IPS-18c (cell line): ENCODE data around the gene PACSIN1.
A peak's percentile ranks its signal among the peaks of the same experiment; 100 is the strongest.

Experiments
- H3K4me3 ChIP-seq: 2 replicates; pipeline ENCODE4 v1.7.0; 2013; ENCODE audit warnings: low read depth, mild to moderate bottlenecking, low read length, moderate library complexity; ENCODE audit not compliant: insufficient read depth
- H3K9me3 ChIP-seq: one replicate; pipeline ENCODE4 v1.6.1; 2013; ENCODE audit warnings: mild to moderate bottlenecking, low read length, moderate library complexity; ENCODE audit not compliant: control insufficient read depth, insufficient read depth

PACSIN1 gene

DNA sequence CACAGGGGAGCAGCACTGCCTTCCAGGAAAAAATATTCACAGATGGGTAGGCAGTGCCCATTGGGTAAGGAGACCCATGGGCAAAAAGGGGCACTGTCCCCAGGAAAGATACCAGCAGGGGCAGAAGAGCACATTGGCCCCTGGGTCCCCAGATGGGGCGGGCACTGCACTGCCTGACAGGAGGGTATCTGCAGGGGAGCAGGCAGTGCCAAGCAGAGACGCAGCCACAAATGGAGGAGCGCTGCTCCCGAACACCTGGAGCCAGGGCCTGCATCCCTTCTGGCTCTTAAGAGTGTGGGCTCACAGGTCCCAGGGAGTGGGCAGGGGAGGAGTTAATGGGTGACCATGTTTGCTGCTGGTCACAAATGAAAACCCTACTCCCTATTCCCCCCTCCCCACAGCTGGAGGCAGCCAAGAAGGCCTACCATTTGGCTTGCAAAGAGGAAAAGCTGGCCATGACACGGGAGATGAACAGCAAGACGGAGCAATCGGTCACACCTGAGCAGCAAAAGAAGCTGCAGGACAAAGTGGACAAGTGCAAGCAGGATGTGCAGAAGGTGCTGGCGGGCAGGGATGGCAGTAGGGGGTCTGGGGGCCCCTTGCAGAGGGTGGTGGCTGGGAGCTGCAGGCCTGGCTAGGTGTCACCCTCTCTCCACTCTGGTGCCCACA is 63.3 kb downstream of the PACSIN1 start:
- Histone ChIP-seq H3K4me3 (no peak overlapping the region), H3K9me3 (peaks cover 2% of the 10 kb centered on the region)

DNA sequence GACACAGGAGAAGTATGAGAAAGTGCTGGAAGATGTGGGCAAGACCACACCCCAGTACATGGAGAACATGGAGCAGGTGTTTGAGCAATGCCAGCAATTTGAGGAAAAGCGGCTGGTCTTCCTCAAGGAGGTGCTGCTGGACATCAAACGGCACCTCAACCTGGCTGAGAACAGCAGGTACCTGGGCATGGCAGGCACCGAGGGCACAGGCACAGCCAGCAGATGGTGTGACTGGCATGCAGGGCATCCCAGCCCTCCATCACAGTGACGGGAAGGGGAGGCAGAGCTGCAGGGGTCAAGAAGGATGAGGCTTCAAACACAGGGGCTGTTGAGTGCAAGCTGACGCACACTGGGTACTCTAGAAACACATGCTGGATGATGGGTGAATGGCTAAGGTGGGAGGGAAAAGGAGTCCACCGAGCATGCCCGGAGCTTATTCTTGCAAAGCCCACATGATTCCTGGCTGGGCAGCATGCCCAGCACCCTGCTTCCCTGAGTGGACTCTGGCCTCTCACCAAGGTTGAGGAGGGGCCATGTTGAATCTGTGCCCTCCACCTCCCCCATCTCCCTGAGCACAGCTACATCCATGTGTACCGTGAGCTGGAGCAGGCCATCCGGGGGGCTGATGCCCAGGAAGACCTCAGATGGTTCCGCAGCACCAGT is 63.9 kb downstream of the PACSIN1 start:
- peaks cover 2% of the 10 kb centered on the region for H3K9me3 ChIP-seq
- H3K4me3 ChIP-seq, result no peak overlapping the region

GRCh38 chr6:34530753-34531365 is 65.0 kb downstream of the PACSIN1 start:
- H3K4me3 ChIP-seq, result peak overlapping the region; percentile 9; the same call in 1 of the 2 replicates
- peaks cover 2% of the 10 kb centered on the region for H3K9me3 ChIP-seq

- H3K4me3 ChIP-seq, result peak overlapping the region; percentile 9; the same call in 1 of the 2 replicates
Observed at GRCh38 chr6:34531580-34532201, 65.8 kb downstream of the PACSIN1 start.

GRCh38 chr6:34532230-34532629 is 66.4 kb downstream of the PACSIN1 start:
- no peak overlapping the region; the same call in 1 of the 2 replicates for H3K4me3 ChIP-seq
- H3K9me3 ChIP-seq, result no peaks in the 10 kb centered on the region

More at GRCh38 chr6:34531580-34532201, 65.8 kb downstream of the PACSIN1 start:
- H3K9me3 ChIP-seq, result no peaks in the 10 kb centered on the region

DNA sequence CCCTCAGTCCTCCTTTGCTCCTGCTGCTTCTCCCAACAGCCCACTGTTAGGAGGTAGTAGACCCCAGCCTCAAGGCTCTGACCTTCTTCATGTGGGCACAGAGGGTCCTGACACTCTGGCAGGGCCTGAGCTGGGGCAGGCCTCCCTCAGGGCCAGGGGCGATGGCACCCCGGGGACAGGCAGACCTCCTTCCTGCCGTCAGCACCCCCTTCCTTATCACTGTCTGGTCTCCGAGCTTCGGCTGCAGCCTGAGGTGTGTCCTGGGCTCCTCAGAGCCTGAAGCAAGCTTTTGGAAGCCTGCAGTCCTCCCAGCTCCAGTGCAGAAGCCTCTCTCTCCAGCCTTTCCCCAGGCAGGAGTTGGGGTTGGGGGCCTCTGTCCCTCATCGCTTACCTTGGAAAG is 68.3 kb downstream of the PACSIN1 start:
- Histone ChIP-seq H3K4me3 (no peak overlapping the region), H3K9me3 (no peaks in the 10 kb centered on the region)

GRCh38 chr6:34534656-34535055 is 68.8 kb downstream of the PACSIN1 start:
- Histone ChIP-seq H3K9me3 (no peaks in the 10 kb centered on the region), H3K4me3 (no peak overlapping the region)

- Histone ChIP-seq H3K9me3 (no peaks in the 10 kb centered on the region), H3K4me3 (no peak overlapping the region)
Observed at GRCh38 chr6:34535199-34535598, 69.3 kb downstream of the PACSIN1 start.

- Histone ChIP-seq H3K4me3 (no peak overlapping the region), H3K9me3 (no peaks in the 10 kb centered on the region)
Observed at GRCh38 chr6:34535646-34536045, 69.8 kb downstream of the PACSIN1 start.

DNA sequence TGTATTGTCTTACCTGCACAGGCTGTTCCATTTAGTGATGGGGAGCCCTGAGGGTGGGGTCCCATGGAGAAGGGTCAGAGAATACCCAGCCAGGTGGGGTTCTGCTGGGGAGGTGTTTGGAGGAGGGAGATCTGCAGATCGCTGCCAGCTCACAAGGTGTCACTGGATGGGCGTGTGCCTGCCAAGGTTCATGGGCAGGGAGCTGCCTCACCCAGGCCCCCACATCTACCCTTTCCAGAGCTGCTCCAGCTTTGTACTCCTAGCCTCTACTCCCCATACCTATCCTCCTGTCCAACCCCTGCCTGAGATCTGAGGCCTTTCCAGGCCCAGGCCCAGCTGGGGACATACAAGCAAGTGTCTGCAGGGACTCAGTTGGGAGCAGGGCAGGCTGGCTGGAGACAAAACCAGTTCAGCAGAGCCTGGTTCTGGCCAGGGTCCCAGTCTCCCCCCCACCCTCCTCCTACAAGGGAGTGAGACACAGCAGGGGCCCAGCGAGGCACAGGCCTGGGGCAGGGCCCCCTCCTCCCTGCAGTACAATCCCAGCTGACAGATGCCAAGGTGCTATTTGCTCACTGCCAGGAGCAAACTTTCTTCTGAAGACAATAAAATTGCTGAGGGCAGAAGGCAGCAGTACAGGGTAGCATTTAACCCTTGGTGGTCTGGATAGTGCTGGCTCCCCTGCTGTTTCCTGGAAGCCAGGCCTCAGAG is 70.5 kb downstream of the PACSIN1 start:
- H3K9me3 ChIP-seq, result no peaks in the 10 kb centered on the region
- H3K4me3 ChIP-seq, result no peak overlapping the region

- Histone ChIP-seq H3K4me3 (no peak overlapping the region), H3K9me3 (no peaks in the 10 kb centered on the region)
Observed at GRCh38 chr6:34536959-34537848, 71.3 kb downstream of the PACSIN1 start.

GRCh38 chr6:34537922-34538550 is 72.2 kb downstream of the PACSIN1 start:
- no peaks in the 10 kb centered on the region for H3K9me3 ChIP-seq

GRCh38 chr6:34538581-34538980 is 72.7 kb downstream of the PACSIN1 start:
- Histone ChIP-seq H3K4me3 (no peak overlapping the region), H3K9me3 (no peaks in the 10 kb centered on the region)

More at GRCh38 chr6:34537922-34538550, 72.2 kb downstream of the PACSIN1 start:
- no peak overlapping the region; the same call in 1 of the 2 replicates for H3K4me3 ChIP-seq

- H3K9me3 ChIP-seq, result no peaks in the 10 kb centered on the region
- no peak overlapping the region for H3K4me3 ChIP-seq
Observed at GRCh38 chr6:34539181-34539580, 73.3 kb downstream of the PACSIN1 start.

- no peaks in the 10 kb centered on the region for H3K9me3 ChIP-seq
- H3K4me3 ChIP-seq, result no peak overlapping the region
Observed at GRCh38 chr6:34540222-34540621, 74.3 kb downstream of the PACSIN1 start.

- Histone ChIP-seq H3K9me3 (no peaks in the 10 kb centered on the region), H3K4me3 (no peak overlapping the region)
Observed at GRCh38 chr6:34540841-34541240, 75.0 kb downstream of the PACSIN1 start.
